ENCODE data around the gene CXCR1.

CXCR1 gene

DNA sequence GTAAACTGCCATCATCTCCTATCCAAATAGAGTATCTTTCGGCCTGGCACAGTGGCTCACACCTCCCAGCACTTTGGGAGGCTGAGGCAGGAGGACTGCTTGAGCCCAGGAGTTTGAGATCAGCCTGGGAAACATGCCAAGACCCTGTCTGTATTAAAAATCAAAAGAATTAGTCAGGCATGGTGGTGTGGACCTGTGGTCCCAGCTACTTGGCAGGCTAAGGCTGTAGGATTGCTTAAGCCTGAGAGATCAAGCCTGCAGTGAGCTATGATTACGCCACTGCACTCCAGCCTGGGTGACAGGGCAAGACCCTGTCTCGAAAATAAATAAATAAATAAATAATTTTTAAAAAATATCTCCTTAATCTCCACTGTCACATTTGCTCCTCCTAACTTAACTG, 35.5 kb upstream of the CXCR1 start (continued):
- TF ChIP-seq, protein P1, sequence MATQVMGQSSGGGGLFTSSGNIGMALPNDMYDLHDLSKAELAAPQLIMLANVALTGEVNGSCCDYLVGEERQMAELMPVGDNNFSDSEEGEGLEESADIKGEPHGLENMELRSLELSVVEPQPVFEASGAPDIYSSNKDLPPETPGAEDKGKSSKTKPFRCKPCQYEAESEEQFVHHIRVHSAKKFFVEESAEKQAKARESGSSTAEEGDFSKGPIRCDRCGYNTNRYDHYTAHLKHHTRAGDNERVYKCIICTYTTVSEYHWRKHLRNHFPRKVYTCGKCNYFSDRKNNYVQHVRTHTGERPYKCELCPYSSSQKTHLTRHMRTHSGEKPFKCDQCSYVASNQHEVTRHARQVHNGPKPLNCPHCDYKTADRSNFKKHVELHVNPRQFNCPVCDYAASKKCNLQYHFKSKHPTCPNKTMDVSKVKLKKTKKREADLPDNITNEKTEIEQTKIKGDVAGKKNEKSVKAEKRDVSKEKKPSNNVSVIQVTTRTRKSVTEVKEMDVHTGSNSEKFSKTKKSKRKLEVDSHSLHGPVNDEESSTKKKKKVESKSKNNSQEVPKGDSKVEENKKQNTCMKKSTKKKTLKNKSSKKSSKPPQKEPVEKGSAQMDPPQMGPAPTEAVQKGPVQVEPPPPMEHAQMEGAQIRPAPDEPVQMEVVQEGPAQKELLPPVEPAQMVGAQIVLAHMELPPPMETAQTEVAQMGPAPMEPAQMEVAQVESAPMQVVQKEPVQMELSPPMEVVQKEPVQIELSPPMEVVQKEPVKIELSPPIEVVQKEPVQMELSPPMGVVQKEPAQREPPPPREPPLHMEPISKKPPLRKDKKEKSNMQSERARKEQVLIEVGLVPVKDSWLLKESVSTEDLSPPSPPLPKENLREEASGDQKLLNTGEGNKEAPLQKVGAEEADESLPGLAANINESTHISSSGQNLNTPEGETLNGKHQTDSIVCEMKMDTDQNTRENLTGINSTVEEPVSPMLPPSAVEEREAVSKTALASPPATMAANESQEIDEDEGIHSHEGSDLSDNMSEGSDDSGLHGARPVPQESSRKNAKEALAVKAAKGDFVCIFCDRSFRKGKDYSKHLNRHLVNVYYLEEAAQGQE (tag by site-specific recombination; IDR thresholded peaks at IDR 0.05), result no peak
- no peak for TF ChIP-seq BCL11A (tag by site-specific recombination; IDR thresholded peaks at IDR 0.05; ENCODE audit: low read depth)
- no peak for TF ChIP-seq ZFHX2 (tag by site-specific recombination; conservative IDR thresholded peaks at IDR 0.05)
- TF ChIP-seq, protein P2, sequence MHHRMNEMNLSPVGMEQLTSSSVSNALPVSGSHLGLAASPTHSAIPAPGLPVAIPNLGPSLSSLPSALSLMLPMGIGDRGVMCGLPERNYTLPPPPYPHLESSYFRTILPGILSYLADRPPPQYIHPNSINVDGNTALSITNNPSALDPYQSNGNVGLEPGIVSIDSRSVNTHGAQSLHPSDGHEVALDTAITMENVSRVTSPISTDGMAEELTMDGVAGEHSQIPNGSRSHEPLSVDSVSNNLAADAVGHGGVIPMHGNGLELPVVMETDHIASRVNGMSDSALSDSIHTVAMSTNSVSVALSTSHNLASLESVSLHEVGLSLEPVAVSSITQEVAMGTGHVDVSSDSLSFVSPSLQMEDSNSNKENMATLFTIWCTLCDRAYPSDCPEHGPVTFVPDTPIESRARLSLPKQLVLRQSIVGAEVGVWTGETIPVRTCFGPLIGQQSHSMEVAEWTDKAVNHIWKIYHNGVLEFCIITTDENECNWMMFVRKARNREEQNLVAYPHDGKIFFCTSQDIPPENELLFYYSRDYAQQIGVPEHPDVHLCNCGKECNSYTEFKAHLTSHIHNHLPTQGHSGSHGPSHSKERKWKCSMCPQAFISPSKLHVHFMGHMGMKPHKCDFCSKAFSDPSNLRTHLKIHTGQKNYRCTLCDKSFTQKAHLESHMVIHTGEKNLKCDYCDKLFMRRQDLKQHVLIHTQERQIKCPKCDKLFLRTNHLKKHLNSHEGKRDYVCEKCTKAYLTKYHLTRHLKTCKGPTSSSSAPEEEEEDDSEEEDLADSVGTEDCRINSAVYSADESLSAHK (tag by site-specific recombination; IDR thresholded peaks at IDR 0.05), result no peak

DNA sequence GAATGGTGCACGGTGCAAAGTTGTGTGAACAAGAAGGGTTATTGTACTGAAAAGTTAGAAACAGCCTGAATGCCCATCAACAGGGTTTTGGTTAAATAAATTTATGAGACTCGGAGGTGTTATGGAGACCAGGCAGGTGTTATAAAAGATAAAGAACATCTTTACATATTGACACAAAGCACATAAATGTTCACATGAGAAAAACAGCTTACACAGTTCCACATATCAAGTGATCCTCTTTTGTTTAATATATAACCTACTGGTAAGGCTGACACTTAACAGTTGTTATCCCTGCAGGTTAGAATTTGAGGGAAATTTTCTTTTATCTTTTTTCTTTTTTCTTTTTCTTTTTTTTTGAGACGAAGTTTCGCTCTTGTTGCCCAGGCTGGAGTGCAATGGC, 30.2 kb upstream of the CXCR1 start:
- no peaks in the 10 kb centered on the region for H3K4me1 ChIP-seq (ENCODE audit: control insufficient read depth, insufficient read depth, low read length)
- H3K9me3 ChIP-seq (ENCODE audit: control insufficient read depth, insufficient read depth, low read depth, low read length), result no peaks in the 10 kb centered on the region
- ChIA-PET POLR2A (no interaction called here), CTCF (no interaction called here)
- TF ChIP-seq ZNF24 (tag by site-specific recombination; IDR thresholded peaks at IDR 0.05) (no peak), ZBTB1 (tag by site-specific recombination; IDR thresholded peaks at IDR 0.05) (no peak), ZNF544 (tag by site-specific recombination; IDR thresholded peaks at IDR 0.05) (no peak), ZBTB7A (tag by site-specific recombination; IDR thresholded peaks at IDR 0.05; ENCODE audit: low read depth) (no peak), SETDB1 (IDR thresholded peaks at IDR 0.05; ENCODE audit: insufficient read length, low read length) (no peak), ZNF768 (tag by site-specific recombination; IDR thresholded peaks at IDR 0.05) (no peak), ZNF785 (tag by site-specific recombination; IDR thresholded peaks at IDR 0.05) (no peak), ZNF629 (tag by site-specific recombination; IDR thresholded peaks at IDR 0.05) (no peak), ZNF664 (tag by site-specific recombination; IDR thresholded peaks at IDR 0.05) (no peak), ZNF223 (tag by site-specific recombination; IDR thresholded peaks at IDR 0.05) (no peak), ZFP3 (tag by site-specific recombination; IDR thresholded peaks at IDR 0.05; ENCODE audit: low read depth) (no peak), ZBTB21 (tag by site-specific recombination; IDR thresholded peaks at IDR 0.05) (no peak), HOXC10 (CRISPR knock-in tag; IDR thresholded peaks at IDR 0.05) (no peak), ZNF521 (tag by site-specific recombination; IDR thresholded peaks at IDR 0.05) (no peak), ZNF221 (tag by site-specific recombination; IDR thresholded peaks at IDR 0.05; ENCODE audit: borderline replicate concordance) (no peak), ZBTB48 (tag by site-specific recombination; IDR thresholded peaks at IDR 0.05) (no peak), ZFP41 (tag by site-specific recombination; IDR thresholded peaks at IDR 0.05; ENCODE audit: borderline replicate concordance) (no peak)
- TF ChIP-seq, protein P3, sequence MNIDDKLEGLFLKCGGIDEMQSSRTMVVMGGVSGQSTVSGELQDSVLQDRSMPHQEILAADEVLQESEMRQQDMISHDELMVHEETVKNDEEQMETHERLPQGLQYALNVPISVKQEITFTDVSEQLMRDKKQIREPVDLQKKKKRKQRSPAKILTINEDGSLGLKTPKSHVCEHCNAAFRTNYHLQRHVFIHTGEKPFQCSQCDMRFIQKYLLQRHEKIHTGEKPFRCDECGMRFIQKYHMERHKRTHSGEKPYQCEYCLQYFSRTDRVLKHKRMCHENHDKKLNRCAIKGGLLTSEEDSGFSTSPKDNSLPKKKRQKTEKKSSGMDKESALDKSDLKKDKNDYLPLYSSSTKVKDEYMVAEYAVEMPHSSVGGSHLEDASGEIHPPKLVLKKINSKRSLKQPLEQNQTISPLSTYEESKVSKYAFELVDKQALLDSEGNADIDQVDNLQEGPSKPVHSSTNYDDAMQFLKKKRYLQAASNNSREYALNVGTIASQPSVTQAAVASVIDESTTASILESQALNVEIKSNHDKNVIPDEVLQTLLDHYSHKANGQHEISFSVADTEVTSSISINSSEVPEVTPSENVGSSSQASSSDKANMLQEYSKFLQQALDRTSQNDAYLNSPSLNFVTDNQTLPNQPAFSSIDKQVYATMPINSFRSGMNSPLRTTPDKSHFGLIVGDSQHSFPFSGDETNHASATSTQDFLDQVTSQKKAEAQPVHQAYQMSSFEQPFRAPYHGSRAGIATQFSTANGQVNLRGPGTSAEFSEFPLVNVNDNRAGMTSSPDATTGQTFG (tag by site-specific recombination; IDR thresholded peaks at IDR 0.05; ENCODE audit: borderline replicate concordance), result no peak
- TF ChIP-seq, protein P4, sequence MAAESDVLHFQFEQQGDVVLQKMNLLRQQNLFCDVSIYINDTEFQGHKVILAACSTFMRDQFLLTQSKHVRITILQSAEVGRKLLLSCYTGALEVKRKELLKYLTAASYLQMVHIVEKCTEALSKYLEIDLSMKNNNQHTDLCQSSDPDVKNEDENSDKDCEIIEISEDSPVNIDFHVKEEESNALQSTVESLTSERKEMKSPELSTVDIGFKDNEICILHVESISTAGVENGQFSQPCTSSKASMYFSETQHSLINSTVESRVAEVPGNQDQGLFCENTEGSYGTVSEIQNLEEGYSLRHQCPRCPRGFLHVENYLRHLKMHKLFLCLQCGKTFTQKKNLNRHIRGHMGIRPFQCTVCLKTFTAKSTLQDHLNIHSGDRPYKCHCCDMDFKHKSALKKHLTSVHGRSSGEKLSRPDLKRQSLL (tag by site-specific recombination; IDR thresholded peaks at IDR 0.05), result no peak
- H3K36me3 ChIP-seq (ENCODE audit: control insufficient read depth in 2 of 2, insufficient read depth in 1 of 2, low read length in 2 of 2), result no peaks in the 10 kb centered on the region
- no peak overlapping the region for H3K27ac ChIP-seq (ENCODE audit: extremely low read depth, low read depth, low read length)
- H3K4me3 ChIP-seq (ENCODE audit: low read depth, low read length), result no peak overlapping the region

Data from HEK293 (cell line).